Measurements from ENCODE around the gene PRR36.
A peak's percentile ranks its signal among the peaks of the same experiment; 100 is the strongest.

Gene PRR36

DNA sequence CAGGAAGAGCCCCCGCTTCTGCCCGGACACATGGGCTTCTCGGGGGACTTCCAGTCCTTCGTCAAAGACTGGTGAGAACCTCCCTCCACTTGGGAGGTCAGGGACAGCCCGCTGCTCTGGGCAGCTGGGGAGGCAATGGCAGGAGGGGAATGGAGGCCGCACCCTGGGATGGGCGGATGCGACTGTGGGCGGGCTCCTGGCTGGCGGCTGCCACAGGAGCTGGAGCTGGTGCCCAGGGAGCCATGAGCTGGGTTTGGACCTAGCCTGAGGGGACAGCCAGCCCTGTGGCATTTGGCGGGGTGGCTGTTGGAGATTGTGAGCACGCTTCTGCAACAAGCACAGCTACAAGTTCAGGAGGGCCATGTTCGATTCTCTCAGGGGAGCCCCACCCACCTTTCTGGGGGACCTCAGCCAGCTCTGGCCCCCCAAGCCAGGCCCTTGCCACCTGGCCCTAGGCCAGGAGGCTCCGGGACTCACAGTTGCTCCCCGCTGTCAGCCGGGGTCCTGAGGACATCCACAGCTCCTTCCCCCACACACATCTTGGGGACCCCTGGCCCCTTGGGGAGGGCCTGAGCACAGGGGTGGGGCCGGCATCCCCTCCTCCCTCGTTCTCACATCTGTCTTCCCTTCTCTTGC lies 37.4 kb upstream of the PRR36 start:
- Histone ChIP-seq H3K4me3 (ENCODE audit: low read length) (no peak overlapping the region), H3K27ac (ENCODE audit: low read length) (no peak overlapping the region), H3K27me3 (ENCODE audit: insufficient read depth, low read length) (peaks cover 25% of the 10 kb centered on the region), H3K9me3 (ENCODE audit: insufficient read depth, low read depth, low read length) (no peaks in the 10 kb centered on the region), H3K9ac (ENCODE audit: low read depth, low read length) (no peak overlapping the region), H3K36me3 (ENCODE audit: insufficient read depth, low read depth, low read length) (peaks cover 20% of the 10 kb centered on the region), H3K4me1 (ENCODE audit: insufficient read depth, low read length) (no peaks in the 10 kb centered on the region)

DNA sequence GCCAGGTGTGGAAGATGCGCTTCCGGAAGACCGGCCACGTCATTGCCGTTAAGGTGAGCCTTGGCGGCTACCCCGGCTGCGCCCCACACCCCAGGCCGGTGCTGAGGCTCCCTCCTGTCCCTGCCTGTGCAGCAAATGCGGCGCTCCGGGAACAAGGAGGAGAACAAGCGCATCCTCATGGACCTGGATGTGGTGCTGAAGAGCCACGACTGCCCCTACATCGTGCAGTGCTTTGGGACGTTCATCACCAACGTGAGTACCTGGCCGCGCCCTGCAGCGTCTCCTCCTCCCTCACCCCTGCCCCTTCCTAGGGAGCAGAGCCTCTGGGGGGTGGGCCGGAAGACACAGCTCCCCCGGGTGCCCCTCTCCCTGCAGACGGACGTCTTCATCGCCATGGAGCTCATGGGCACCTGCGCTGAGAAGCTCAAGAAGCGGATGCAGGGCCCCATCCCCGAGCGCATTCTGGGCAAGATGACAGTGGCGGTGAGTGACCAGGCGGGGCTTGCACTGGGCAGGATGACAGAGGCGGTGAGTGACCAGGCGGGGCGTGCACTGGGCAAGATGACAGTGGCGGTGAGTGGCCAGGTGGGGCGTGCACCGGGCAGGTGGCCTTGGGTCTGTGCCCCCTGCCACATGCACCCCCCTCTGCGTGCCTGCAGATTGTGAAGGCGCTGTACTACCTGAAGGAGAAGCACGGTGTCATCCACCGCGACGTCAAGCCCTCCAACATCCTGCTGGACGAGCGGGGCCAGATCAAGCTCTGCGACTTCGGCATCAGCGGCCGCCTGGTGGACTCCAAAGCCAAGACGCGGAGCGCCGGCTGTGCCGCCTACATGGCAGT lies 36.4 kb upstream of the PRR36 start:
- peaks cover 14% of the 10 kb centered on the region for H3K27me3 ChIP-seq (ENCODE audit: insufficient read depth, low read length)
- no peak overlapping the region for H3K9ac ChIP-seq (ENCODE audit: low read depth, low read length)
- no peak overlapping the region for H3K27ac ChIP-seq (ENCODE audit: low read length)
- H3K4me1 ChIP-seq (ENCODE audit: insufficient read depth, low read length) = no peaks in the 10 kb centered on the region
- H3K9me3 ChIP-seq (ENCODE audit: insufficient read depth, low read depth, low read length) = no peaks in the 10 kb centered on the region
- H3K36me3 ChIP-seq (ENCODE audit: insufficient read depth, low read depth, low read length) = peaks cover 24% of the 10 kb centered on the region
- H3K4me3 ChIP-seq (ENCODE audit: low read length) = no peak overlapping the region

DNA sequence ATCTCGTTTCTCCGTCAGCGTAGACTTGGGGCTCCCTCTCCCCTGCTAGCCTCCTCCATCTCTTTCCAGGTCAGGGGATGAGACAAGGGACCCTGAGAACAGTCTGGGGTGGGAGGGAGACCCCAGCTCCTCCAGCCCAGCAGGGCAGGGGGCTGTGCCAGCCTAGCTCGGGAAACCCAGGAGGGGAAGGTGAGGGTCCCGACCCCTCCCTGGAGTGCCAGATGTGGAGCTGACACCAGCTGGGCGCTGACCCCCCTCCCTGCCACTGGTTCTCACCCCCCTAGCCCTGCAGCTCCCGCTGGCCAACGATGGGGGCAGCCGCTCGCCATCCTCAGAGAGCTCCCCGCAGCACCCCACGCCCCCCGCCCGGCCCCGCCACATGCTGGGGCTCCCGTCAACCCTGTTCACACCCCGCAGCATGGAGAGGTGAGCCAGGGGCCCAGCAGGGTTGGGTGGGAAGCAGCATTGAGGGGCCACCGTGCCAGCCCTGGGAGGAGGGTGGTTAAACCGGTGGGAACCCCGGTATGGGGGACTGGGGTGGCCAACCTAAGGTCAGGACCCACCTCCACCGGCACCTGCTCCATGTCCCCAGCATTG lies 35.4 kb upstream of the PRR36 start:
- H3K27me3 ChIP-seq (ENCODE audit: insufficient read depth, low read length) = peaks cover 4% of the 10 kb centered on the region
- peaks cover 24% of the 10 kb centered on the region for H3K36me3 ChIP-seq (ENCODE audit: insufficient read depth, low read depth, low read length)
- no peaks in the 10 kb centered on the region for H3K9me3 ChIP-seq (ENCODE audit: insufficient read depth, low read depth, low read length)
- H3K27ac ChIP-seq (ENCODE audit: low read length) = no peak overlapping the region
- H3K4me1 ChIP-seq (ENCODE audit: insufficient read depth, low read length) = peaks cover 6% of the 10 kb centered on the region
- H3K4me3 ChIP-seq (ENCODE audit: low read length) = no peak overlapping the region
- no peak overlapping the region for H3K9ac ChIP-seq (ENCODE audit: low read depth, low read length)

DNA sequence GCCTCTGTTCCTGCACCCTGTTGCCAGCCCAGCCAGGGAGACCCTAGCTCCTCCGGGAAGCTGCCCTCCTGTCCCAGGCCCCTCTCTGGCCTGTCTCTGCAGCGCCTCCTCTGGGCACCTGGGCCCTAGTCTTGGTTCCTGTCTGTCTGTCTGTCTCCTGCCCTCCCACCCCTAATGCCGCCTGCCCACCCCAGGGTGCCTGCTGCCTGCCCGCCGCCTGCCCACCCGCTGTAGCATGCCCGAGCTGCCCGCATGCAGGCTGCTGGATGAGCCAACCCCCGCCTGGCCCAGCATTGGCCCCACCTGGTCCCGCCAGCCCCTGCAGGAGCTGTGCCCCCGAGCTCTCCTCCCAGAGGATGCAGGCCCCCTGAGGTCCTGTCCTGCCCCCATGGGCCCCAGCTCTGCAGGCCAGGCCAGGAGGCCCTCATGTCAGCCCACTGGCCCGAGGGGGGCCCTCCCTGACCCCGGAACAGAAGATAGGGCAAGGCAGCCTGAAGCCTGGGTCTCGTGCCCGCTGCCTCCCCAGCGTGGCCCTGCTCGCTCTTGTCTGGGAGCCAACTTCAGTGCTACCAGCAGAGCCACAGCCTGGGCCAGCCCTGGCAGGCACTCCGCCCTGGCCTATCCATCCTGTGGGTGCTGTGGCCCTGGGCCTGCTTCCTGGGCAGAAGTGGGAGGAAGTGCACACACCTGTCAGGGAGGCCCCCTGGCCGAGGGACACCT lies 34.7 kb upstream of the PRR36 start:
- Histone ChIP-seq H3K27me3 (ENCODE audit: insufficient read depth, low read length) (no peaks in the 10 kb centered on the region; the same call in 1 of the 2 replicates), H3K4me1 (ENCODE audit: insufficient read depth, low read length) (peaks cover 7% of the 10 kb centered on the region), H3K4me3 (ENCODE audit: low read length) (no peak overlapping the region), H3K36me3 (ENCODE audit: insufficient read depth, low read depth, low read length) (peaks cover 24% of the 10 kb centered on the region), H3K9ac (ENCODE audit: low read depth, low read length) (no peak overlapping the region), H3K27ac (ENCODE audit: low read length) (no peak overlapping the region), H3K9me3 (ENCODE audit: insufficient read depth, low read depth, low read length) (no peaks in the 10 kb centered on the region)

DNA sequence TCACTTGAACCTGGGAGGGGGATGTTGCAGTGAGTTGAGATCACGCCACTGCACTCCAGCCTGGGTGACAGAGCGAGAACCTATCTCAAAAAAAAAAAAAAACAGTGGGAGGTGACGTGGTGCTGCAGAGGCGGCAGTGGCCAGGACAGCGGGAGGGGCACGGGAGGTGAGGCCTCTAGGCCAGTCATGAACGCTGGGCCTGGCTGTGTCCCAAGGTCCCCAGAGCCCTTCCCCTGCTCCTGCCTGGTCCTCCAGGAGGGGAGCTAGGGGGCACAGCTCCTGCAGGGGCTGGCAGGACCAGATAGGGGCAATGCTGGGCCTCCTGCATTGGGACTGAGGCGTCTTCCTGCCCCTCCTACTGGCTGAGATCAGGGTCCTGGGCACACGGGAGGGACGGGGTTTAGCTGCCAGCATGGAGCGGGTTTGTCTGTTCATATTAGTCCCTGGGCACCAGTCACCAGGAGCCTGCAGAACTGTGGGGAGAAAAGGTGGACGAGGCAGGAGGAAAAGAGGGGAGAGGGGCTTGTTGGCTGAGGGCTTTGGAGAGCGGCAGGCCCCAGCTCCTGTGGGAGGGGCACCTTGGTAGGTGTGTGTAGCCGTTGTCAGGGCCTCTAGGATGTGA lies 34.0 kb upstream of the PRR36 start:
- H3K4me3 ChIP-seq (ENCODE audit: low read length) = no peak overlapping the region

DNA sequence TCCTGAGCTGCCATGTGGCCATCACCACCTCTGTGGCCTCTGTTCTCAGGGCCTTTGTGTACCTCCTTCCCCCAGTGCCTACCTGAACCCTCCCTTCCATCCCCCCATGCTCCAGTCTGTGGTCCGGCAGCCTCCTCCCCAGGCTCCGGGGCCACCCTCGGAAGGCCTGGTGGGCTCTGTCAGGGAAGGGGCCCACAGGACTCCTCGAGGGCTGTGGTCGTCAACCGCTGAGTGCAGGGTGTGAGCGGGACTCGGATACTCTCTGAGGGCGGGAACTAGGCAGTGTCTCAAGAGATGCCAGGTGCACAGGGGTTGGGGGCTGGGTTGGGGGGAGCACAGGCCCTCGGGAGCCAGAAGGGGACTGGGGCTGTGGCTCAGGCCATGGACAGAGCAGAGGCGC lies 33.4 kb upstream of the PRR36 start:
- peaks cover 3% of the 10 kb centered on the region; the same call in 1 of the 2 replicates for H3K27me3 ChIP-seq (ENCODE audit: insufficient read depth, low read length)
- H3K9me3 ChIP-seq (ENCODE audit: insufficient read depth, low read depth, low read length) = no peaks in the 10 kb centered on the region
- no peak overlapping the region for H3K4me3 ChIP-seq (ENCODE audit: low read length)
- H3K36me3 ChIP-seq (ENCODE audit: insufficient read depth, low read depth, low read length) = peaks cover 24% of the 10 kb centered on the region
- peaks cover 7% of the 10 kb centered on the region for H3K4me1 ChIP-seq (ENCODE audit: insufficient read depth, low read length)
- no peak overlapping the region for H3K27ac ChIP-seq (ENCODE audit: low read length)
- no peak overlapping the region for H3K9ac ChIP-seq (ENCODE audit: low read depth, low read length)

More for the DNA sequence above, 34.0 kb upstream of the PRR36 start:
- Histone ChIP-seq H3K27me3 (ENCODE audit: insufficient read depth, low read length) (no peaks in the 10 kb centered on the region), H3K9ac (ENCODE audit: low read depth, low read length) (no peak overlapping the region), H3K36me3 (ENCODE audit: insufficient read depth, low read depth, low read length) (peaks cover 24% of the 10 kb centered on the region), H3K4me1 (ENCODE audit: insufficient read depth, low read length) (peaks cover 7% of the 10 kb centered on the region), H3K27ac (ENCODE audit: low read length) (no peak overlapping the region), H3K9me3 (ENCODE audit: insufficient read depth, low read depth, low read length) (no peaks in the 10 kb centered on the region)

DNA sequence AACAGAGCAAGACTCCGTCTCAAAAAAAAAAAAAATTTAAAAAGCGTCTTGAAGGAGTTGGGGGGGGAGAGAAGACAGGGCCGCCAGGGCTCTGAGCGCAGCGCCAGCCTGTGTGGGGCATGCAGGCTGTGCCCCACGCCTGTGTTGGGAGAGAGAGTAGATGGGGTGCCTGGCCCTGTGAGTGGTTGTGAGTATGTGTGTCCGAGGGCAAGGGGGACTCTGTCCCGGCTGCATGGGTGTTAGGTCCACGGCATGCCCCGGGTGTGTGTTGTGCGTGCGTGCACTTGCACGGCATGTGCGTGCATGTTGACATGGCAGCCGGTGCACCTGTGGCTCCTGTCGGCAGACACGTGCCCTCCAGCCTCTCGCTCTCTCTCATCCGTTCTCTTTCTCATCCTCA lies 32.9 kb upstream of the PRR36 start:
- Histone ChIP-seq H3K9ac (ENCODE audit: low read depth, low read length) (no peak overlapping the region), H3K27ac (ENCODE audit: low read length) (no peak overlapping the region), H3K9me3 (ENCODE audit: insufficient read depth, low read depth, low read length) (no peaks in the 10 kb centered on the region), H3K36me3 (ENCODE audit: insufficient read depth, low read depth, low read length) (peaks cover 23% of the 10 kb centered on the region), H3K4me3 (ENCODE audit: low read length) (no peak overlapping the region), H3K4me1 (ENCODE audit: insufficient read depth, low read length) (peaks cover 7% of the 10 kb centered on the region), H3K27me3 (ENCODE audit: insufficient read depth, low read length) (peaks cover 4% of the 10 kb centered on the region; the same call in 1 of the 2 replicates)

DNA sequence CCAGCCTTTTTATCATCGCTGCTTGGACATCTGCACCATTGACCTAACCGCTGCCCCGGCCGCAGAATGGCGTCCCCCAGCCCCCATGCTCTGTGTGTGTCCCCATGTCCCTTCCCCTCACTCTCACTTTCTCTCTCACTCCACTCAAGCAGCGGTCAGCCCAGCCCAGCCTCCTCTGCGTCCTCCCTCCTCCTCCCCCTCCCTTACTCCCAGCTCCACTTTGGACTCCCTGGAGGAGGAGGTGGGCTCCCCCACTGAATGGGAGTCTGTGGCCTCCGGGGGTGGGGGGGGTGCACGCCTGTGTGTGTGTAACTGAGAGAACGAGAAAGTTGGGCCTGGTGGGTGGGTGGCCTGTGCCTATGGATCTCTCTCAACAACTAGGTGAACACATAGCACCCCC lies 31.7 kb upstream of the PRR36 start:
- H3K36me3 ChIP-seq (ENCODE audit: insufficient read depth, low read depth, low read length) = peaks cover 12% of the 10 kb centered on the region
- no peak overlapping the region for H3K27ac ChIP-seq (ENCODE audit: low read length)
- peaks cover 7% of the 10 kb centered on the region for H3K4me1 ChIP-seq (ENCODE audit: insufficient read depth, low read length)
- H3K27me3 ChIP-seq (ENCODE audit: insufficient read depth, low read length) = peaks cover 4% of the 10 kb centered on the region; the same call in 1 of the 2 replicates
- H3K9ac ChIP-seq (ENCODE audit: low read depth, low read length) = no peak overlapping the region
- H3K4me3 ChIP-seq (ENCODE audit: low read length) = no peak overlapping the region
- no peaks in the 10 kb centered on the region for H3K9me3 ChIP-seq (ENCODE audit: insufficient read depth, low read depth, low read length)

DNA sequence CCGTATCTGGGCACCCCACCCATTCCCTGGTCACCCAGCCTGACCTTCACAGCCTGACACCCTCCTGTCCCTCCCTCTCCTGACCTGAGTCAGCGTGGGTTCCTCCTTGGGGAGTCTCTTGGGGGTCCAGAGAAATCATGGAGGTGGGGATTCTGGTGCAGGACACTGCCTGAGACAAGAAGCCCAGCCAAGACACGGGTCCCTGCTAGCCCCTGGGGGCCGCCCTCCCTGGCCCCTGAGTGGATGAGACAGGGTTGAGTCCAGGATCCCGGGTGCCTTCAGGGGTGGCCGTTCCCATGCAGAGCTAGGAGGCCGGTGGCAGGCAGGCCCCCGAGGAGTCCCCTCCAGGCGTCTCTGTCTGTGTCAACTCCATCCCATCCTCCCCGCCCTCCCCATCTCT lies 31.1 kb upstream of the PRR36 start:
- peaks cover 6% of the 10 kb centered on the region for H3K36me3 ChIP-seq (ENCODE audit: insufficient read depth, low read depth, low read length)
- H3K9me3 ChIP-seq (ENCODE audit: insufficient read depth, low read depth, low read length) = no peaks in the 10 kb centered on the region
- peaks cover 7% of the 10 kb centered on the region for H3K4me1 ChIP-seq (ENCODE audit: insufficient read depth, low read length)
- H3K4me3 ChIP-seq (ENCODE audit: low read length) = no peak overlapping the region
- no peak overlapping the region for H3K9ac ChIP-seq (ENCODE audit: low read depth, low read length)
- H3K27ac ChIP-seq (ENCODE audit: low read length) = no peak overlapping the region
- peaks cover 4% of the 10 kb centered on the region; the same call in 1 of the 2 replicates for H3K27me3 ChIP-seq (ENCODE audit: insufficient read depth, low read length)

DNA sequence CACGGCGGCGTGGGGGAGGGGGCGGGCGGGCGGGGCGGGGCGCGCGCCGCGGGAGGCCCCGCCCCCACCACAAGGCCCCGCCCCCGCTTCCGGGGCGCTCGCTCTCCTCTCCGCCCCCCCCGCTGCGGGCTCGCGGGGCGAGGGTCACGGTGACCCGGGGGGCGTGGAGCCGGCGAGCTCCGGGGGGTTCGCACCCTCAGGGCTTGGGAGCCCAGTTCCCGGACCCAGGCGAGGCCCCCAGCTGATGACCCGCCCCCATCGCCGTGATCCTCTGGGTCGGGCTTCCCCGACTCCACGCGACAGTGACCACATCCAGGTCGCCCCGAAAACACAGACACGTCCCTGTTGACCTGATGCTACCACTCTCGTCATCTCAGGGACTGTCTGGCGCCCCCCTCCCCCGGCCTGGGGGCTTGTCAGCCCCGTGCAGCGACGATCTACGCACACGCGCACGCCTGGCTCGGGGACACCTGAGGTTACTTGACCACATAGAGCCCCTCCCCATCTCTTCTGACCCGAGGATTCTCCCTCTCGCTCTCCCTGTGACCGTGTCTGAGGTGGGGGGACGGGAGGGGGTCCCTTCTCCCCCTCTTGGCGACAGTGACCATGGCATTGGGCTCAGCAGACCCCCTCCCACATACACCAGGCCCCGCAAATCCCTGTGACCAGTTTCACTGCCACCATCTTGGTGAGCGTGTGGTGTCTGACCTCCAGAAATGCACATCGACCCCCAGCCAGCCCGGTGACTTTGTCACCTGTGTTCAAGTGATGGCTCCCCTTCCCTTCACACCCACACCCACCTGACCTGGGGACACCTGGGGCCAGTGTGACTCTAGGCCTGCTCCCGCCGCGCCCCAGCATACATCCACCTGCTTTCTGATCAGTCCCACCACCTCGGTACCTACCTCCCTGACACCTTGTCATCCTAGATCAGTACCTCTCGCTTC lies 30.2 kb upstream of the PRR36 start:
- Histone ChIP-seq H3K27ac (ENCODE audit: low read length) (no peak overlapping the region), H3K27me3 (ENCODE audit: insufficient read depth, low read length) (peaks cover 4% of the 10 kb centered on the region; the same call in 1 of the 2 replicates), H3K36me3 (ENCODE audit: insufficient read depth, low read depth, low read length) (peaks cover 4% of the 10 kb centered on the region; the same call in 1 of the 2 replicates), H3K4me1 (ENCODE audit: insufficient read depth, low read length) (peaks cover 7% of the 10 kb centered on the region), H3K4me3 (ENCODE audit: low read length) (peak overlapping the region; percentile 76), H3K9ac (ENCODE audit: low read depth, low read length) (peak overlapping the region; percentile 81), H3K9me3 (ENCODE audit: insufficient read depth, low read depth, low read length) (no peaks in the 10 kb centered on the region)

All from iPS-20b (cell line).